Measurements from ENCODE around the gene GPR152. TPM values are rescaled to one million over a fixed set of nuclear protein-coding genes. Genes with fewer than 3 reads are reported as not detected.

The GPR152 gene
- total RNA-seq, 2 experiments from 2014 or later = not detected

- Mint-ChIP-seq H3K27me3 (no peaks in the 10 kb centered on the region), H3K27ac (peak overlapping the region; percentile 94), H3K9me3 (no peaks in the 10 kb centered on the region), H3K4me1 (ENCODE audit: low read depth) (peaks cover 56% of the 10 kb centered on the region), H3K4me3 (peak overlapping the region; percentile 86), H3K36me3 (ENCODE audit: low read depth) (peaks cover 4% of the 10 kb centered on the region)
- Histone ChIP-seq H3K4me3 (ENCODE audit: low read length) (peak overlapping the region; percentile 50), H3K4me1 (ENCODE audit: insufficient read depth, low read length) (peaks cover 57% of the 10 kb centered on the region), H3K9me3 (ENCODE audit: control insufficient read depth in 1 of 2, insufficient read depth in 1 of 2, low read length in 2 of 2) (no peaks in the 10 kb centered on the region), H3K27me3 (ENCODE audit: control insufficient read depth in 1 of 2, insufficient read depth in 2 of 2, low read length in 2 of 2) (no peaks in the 10 kb centered on the region), H3K36me3 (ENCODE audit: insufficient read depth, low read length) (no peaks in the 10 kb centered on the region), H3K27ac (ENCODE audit: low read depth in 1 of 2, low read length in 2 of 2) (peak overlapping the region; percentile 15 to 79)
- ChIA-PET CTCF (interaction anchor here (0.6 to 6.0 kb wide), 7 partner anchors 13 to 70 kb away, joined by 3 to 46 read pairs (median 4); partner anchors contain the start of genes PPP1CA, PTPRCAP, TBC1D10C and TMEM134), POLR2A (interaction anchor here (1.1 to 12.5 kb wide), 10 partner anchors 9 to 181 kb away, joined by 3 to 411 read pairs (median 13); partner anchors contain the start of genes AIP, PPP1CA, PTPRCAP and RPS6KB2)
- DNase-seq = peak; percentile 97 to 100 (median 99)
- peak; percentile 79 for ATAC-seq (ENCODE audit: poor library complexity)
- TF ChIP-seq CTCF (IDR thresholded peaks at IDR 0.05) = no peak
- intact Hi-C loops (cut with DNase I, micrococcal nuclease) = loop anchor here (1.0 to 2.0 kb wide), 3 partner anchors 16 to 68 kb away; partner anchors contain the start of genes POLD4 (in 1 of the 2) and TBC1D10C (in 1 of the 2)
Observed at GRCh38 chr11:67420646-67421429, 31.7 kb downstream of the GPR152 start.

DNA sequence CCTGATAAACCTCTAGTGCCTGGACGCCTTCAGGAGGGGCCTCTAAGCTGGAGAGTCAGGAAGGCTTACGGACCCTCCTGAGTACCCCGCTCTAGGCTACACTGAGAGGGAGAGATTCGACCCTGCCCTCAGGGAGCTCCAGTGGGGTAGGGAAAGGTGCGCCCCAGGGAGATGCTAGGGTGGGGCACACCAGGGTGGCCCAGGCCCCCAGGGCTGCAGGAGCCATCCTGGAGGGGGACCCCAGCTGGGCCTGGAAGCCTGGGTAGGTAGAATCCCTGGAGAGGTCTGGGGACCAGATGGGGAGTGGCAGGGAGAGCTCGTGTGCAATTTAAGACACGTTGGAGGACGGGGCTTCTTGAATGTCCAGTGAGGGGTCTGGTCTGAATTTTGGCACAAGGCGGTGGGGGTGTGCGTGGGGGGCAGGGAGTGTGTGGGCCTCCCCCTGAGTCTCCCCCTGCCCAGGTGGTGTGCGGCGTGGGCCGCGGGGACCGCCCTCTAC lies 32.3 kb downstream of the GPR152 start:
- peak overlapping the region; percentile 52 to 79 for H3K27ac ChIP-seq (ENCODE audit: low read depth in 1 of 2, low read length in 2 of 2)
- H3K4me1 Mint-ChIP-seq (ENCODE audit: low read depth) = peaks cover 58% of the 10 kb centered on the region
- ChIA-PET CTCF (interaction anchor here (1.2 to 6.0 kb wide), 5 partner anchors 13 to 69 kb away, joined by 3 to 46 read pairs (median 4); partner anchors contain the start of genes PPP1CA, PTPRCAP and TBC1D10C), POLR2A (interaction anchor here (0.9 to 12.5 kb wide), 11 partner anchors 9 to 180 kb away, joined by 3 to 411 read pairs (median 8); partner anchors contain the start of genes AIP, PPP1CA, PTPRCAP and RPS6KB2)
- H3K27me3 Mint-ChIP-seq = no peaks in the 10 kb centered on the region
- peak overlapping the region; percentile 94 for H3K27ac Mint-ChIP-seq
- intact Hi-C loops (cut with DNase I, micrococcal nuclease) = loop anchor here in 1 of 2 experiments (2.0 kb wide), 2 partner anchors 15 to 67 kb away; partner anchors contain the start of genes POLD4 and TBC1D10C
- peaks cover 61% of the 10 kb centered on the region for H3K4me1 ChIP-seq (ENCODE audit: insufficient read depth, low read length)
- H3K4me3 ChIP-seq (ENCODE audit: low read length) = peak overlapping the region; percentile 50
- no peak for TF ChIP-seq CTCF (IDR thresholded peaks at IDR 0.05)
- peak overlapping the region; percentile 90 for H3K4me3 Mint-ChIP-seq
- peak in 2 of 14 experiments; percentile 34 to 40 for DNase-seq
- no peak for ATAC-seq (ENCODE audit: poor library complexity)
- H3K9me3 ChIP-seq (ENCODE audit: control insufficient read depth in 1 of 2, insufficient read depth in 1 of 2, low read length in 2 of 2) = no peaks in the 10 kb centered on the region
- no peaks in the 10 kb centered on the region for H3K27me3 ChIP-seq (ENCODE audit: control insufficient read depth in 1 of 2, insufficient read depth in 2 of 2, low read length in 2 of 2)
- peaks cover 4% of the 10 kb centered on the region for H3K36me3 Mint-ChIP-seq (ENCODE audit: low read depth)
- H3K36me3 ChIP-seq (ENCODE audit: insufficient read depth, low read length) = no peaks in the 10 kb centered on the region
- H3K9me3 Mint-ChIP-seq = no peaks in the 10 kb centered on the region

DNA sequence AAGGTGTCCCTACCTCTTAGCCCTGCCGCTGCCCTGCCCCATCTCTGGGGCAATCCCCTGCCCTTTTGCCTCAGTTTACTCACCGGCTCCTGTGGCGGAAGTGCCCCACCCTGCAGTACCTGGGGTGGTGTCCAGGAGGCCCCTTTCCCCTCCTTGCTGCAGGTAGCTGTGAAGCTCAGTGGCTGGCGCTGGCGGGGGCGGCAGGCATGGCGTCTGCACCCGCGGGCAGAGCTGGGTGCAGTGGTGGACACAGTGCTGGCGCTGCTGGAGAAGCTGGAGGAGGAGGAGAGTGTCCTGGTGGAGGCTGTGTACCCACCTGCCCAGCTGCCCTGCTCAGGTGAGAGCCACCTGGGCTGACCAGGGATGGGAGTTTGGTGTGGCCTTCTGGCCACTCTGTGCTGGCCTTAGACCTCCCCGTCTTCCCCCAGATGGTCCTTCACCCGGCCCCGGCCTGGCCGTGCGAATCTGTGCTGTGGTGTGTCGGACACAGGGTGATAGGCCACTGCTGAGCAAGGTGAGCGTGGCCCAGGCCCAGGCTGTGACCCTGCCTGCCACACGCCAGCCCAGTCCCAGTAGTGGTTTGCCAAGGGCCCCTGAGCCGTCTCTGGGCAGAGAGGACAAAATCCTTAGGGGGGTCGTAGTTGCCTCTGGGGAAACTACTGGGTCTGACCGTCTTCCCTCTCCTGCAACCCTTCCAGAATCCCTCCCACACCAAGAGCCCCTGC lies 33.0 kb downstream of the GPR152 start:
- intact Hi-C loops (cut with DNase I, micrococcal nuclease) = loop anchor here (2.0 to 5.0 kb wide), 5 partner anchors 15 to 88 kb away; partner anchors contain the start of genes AIP (in 1 of the 2), CDK2AP2 (in 1 of the 2), PITPNM1 (in 1 of the 2) and POLD4 (in 1 of the 2)
- H3K27ac ChIP-seq (ENCODE audit: low read depth in 1 of 2, low read length in 2 of 2) = peak overlapping the region; percentile 52 to 79
- peak overlapping the region; percentile 90 for H3K4me3 Mint-ChIP-seq
- H3K4me1 ChIP-seq (ENCODE audit: insufficient read depth, low read length) = peaks cover 68% of the 10 kb centered on the region
- H3K36me3 Mint-ChIP-seq (ENCODE audit: low read depth) = peaks cover 4% of the 10 kb centered on the region
- no peak for TF ChIP-seq CTCF (IDR thresholded peaks at IDR 0.05)
- CTCF ChIA-PET = interaction anchor here (1.3 to 6.0 kb wide), 3 partner anchors 16 to 21 kb away, joined by 3 to 46 read pairs (median 4); partner anchors contain the start of genes PPP1CA, PTPRCAP and TBC1D10C
- H3K9me3 ChIP-seq (ENCODE audit: control insufficient read depth in 1 of 2, insufficient read depth in 1 of 2, low read length in 2 of 2) = no peaks in the 10 kb centered on the region
- no peaks in the 10 kb centered on the region for H3K27me3 ChIP-seq (ENCODE audit: control insufficient read depth in 1 of 2, insufficient read depth in 2 of 2, low read length in 2 of 2)
- peak overlapping the region; percentile 94 for H3K27ac Mint-ChIP-seq
- H3K4me3 ChIP-seq (ENCODE audit: low read length) = peak overlapping the region; percentile 50
- no peaks in the 10 kb centered on the region for H3K27me3 Mint-ChIP-seq
- DNase-seq = peak in 2 of 14 experiments; percentile 6 to 52
- no peaks in the 10 kb centered on the region for H3K9me3 Mint-ChIP-seq
- POLR2A ChIA-PET = interaction anchor here (0.7 to 12.5 kb wide), 18 partner anchors 8 to 69 kb away, joined by 3 to 411 read pairs (median 4); partner anchors contain the start of genes AIP, CORO1B, POLD4 and PPP1CA
- H3K4me1 Mint-ChIP-seq (ENCODE audit: low read depth) = peaks cover 62% of the 10 kb centered on the region
- H3K36me3 ChIP-seq (ENCODE audit: insufficient read depth, low read length) = no peaks in the 10 kb centered on the region
- no peak for ATAC-seq (ENCODE audit: poor library complexity)
